ENCODE results near the gene DHX34.
"Not testable (repeated sequence)": the region's sequence is repeated elsewhere in the genome, so short reads cannot be mapped to it uniquely, and the experiment has no call there.

The DHX34 gene

GRCh38 chr19:47343194-47343802 lies 5.8 kb upstream of the DHX34 start:
- H3K27ac Mint-ChIP-seq: no peak overlapping the region
- peaks cover 4% of the 10 kb centered on the region for H3K27me3 Mint-ChIP-seq (ENCODE audit: low read depth)
- no peaks in the 10 kb centered on the region for H3K4me1 Mint-ChIP-seq
- H3K36me3 Mint-ChIP-seq (ENCODE audit: low read depth): no peaks in the 10 kb centered on the region
- no peak overlapping the region for H3K4me3 Mint-ChIP-seq
- H3K9me3 Mint-ChIP-seq: no peaks in the 10 kb centered on the region
- no peak for TF ChIP-seq CTCF (IDR thresholded peaks at IDR 0.05; ENCODE audit: unreplicated experiment in 3 of 3)

- Mint-ChIP-seq H3K4me1 (peaks cover 5% of the 10 kb centered on the region), H3K27me3 (ENCODE audit: low read depth) (peaks cover 4% of the 10 kb centered on the region), H3K4me3 (no peak overlapping the region), H3K27ac (no peak overlapping the region), H3K36me3 (ENCODE audit: low read depth) (no peaks in the 10 kb centered on the region), H3K9me3 (no peaks in the 10 kb centered on the region)
- no peak for TF ChIP-seq CTCF (IDR thresholded peaks at IDR 0.05; ENCODE audit: unreplicated experiment in 3 of 3)
Observed at GRCh38 chr19:47344425-47344824, 4.7 kb upstream of the DHX34 start.

- not testable (repeated sequence) for H3K4me3 Mint-ChIP-seq; H3K27ac Mint-ChIP-seq; H3K27me3 Mint-ChIP-seq (ENCODE audit: low read depth); H3K9me3 Mint-ChIP-seq
- peaks cover 18% of the 10 kb centered on the region for H3K4me1 Mint-ChIP-seq
- peaks cover 12% of the 10 kb centered on the region for H3K36me3 Mint-ChIP-seq (ENCODE audit: low read depth)
Observed at GRCh38 chr19:47346024-47346423, 3.1 kb upstream of the DHX34 start.

- peaks cover 4% of the 10 kb centered on the region for H3K27me3 Mint-ChIP-seq (ENCODE audit: low read depth)
- H3K4me3 Mint-ChIP-seq: peak overlapping the region; percentile 74 to 84 (median 83)
- peak overlapping the region in 1 of 3 experiments; percentile 11 for H3K27ac Mint-ChIP-seq
- no peaks in the 10 kb centered on the region for H3K9me3 Mint-ChIP-seq
- peaks cover 22% of the 10 kb centered on the region for H3K4me1 Mint-ChIP-seq
- TF ChIP-seq CTCF (IDR thresholded peaks at IDR 0.05; ENCODE audit: unreplicated experiment in 3 of 3): no peak
- peaks cover 53% of the 10 kb centered on the region for H3K36me3 Mint-ChIP-seq (ENCODE audit: low read depth)
Observed at GRCh38 chr19:47350630-47351029, 1.5 kb downstream of the DHX34 start.

- TF ChIP-seq CTCF (IDR thresholded peaks at IDR 0.05; ENCODE audit: unreplicated experiment in 3 of 3): no peak
- Mint-ChIP-seq H3K27ac (no peak overlapping the region), H3K36me3 (ENCODE audit: low read depth) (peaks cover 62% of the 10 kb centered on the region)
Observed at GRCh38 chr19:47351548-47351947, 2.4 kb downstream of the DHX34 start.

GRCh38 chr19:47352095-47352494 lies 3.0 kb downstream of the DHX34 start:
- peaks cover 22% of the 10 kb centered on the region for H3K4me1 Mint-ChIP-seq
- no peaks in the 10 kb centered on the region for H3K9me3 Mint-ChIP-seq
- peaks cover 67% of the 10 kb centered on the region for H3K36me3 Mint-ChIP-seq (ENCODE audit: low read depth)
- H3K4me3 Mint-ChIP-seq: peak overlapping the region; percentile 62 to 79 (median 78)
- peaks cover 4% of the 10 kb centered on the region for H3K27me3 Mint-ChIP-seq (ENCODE audit: low read depth)
- H3K27ac Mint-ChIP-seq: no peak overlapping the region
- no peak for TF ChIP-seq CTCF (IDR thresholded peaks at IDR 0.05; ENCODE audit: unreplicated experiment in 3 of 3)

More at GRCh38 chr19:47351548-47351947, 2.4 kb downstream of the DHX34 start:
- Mint-ChIP-seq H3K4me1 (peaks cover 22% of the 10 kb centered on the region), H3K9me3 (no peaks in the 10 kb centered on the region), H3K27me3 (ENCODE audit: low read depth) (peaks cover 4% of the 10 kb centered on the region), H3K4me3 (peak overlapping the region; percentile 62 to 79 (median 78))

Measured in nephron (organoid).